SK-N-SH (cell line): ENCODE data around the gene SLC24A3. TPM values are rescaled to one million over a fixed set of nuclear protein-coding genes. Genes with fewer than 3 reads are reported as not detected.

Experiments
- CTCF ChIA-PET: fragments of 300-600, 350-600 bp; formaldehyde crosslinking; extraction: SDS; loops from one replicate; lab custom pipeline; 2021; lab: Yijun Ruan, JAX
- POLR2A ChIA-PET: fragments of 350-600 bp; sonication (Branson Sonifier 250); formaldehyde crosslinking; extraction: SDS; loops from one replicate; lab custom pipeline; 2020; ENCODE audit warnings: antibody characterized with exemption, inconsistent platforms; lab: Yijun Ruan, JAX
- DNase-seq: peaks from one replicate; pipeline ENCODE4 v3.0.0; 2012
- H2AFZ ChIP-seq: fragments of 200-600 bp; sonication (generic); 2 replicates; pipeline ENCODE4 v1.8.1; 2016; ENCODE audit warnings: antibody characterized with exemption, mild to moderate bottlenecking, low read depth
- H3F3A ChIP-seq: fragments of 200-600 bp; sonication (generic); replicated peaks from 2 replicates; pipeline ENCODE3; 2016; ENCODE audit warnings: antibody characterized with exemption, mild to moderate bottlenecking; ENCODE audit not compliant: insufficient read depth
- H3K27ac ChIP-seq, 2 experiments: fragments of 200-500 bp in 1 of 2; fragments of 200-600 bp in 1 of 2; sonication (Bioruptor generic) in 1 of 2; sonication (generic), shearing (Covaris generic) in 1 of 2; 2 replicates each; pipeline versions ENCODE4 v1.5.1 to v1.6.1; 2014 to 2016; ENCODE audit warnings: low read depth in 2 of 2, inconsistent platforms in 1 of 2, low read length in 1 of 2, mild to moderate bottlenecking in 1 of 2, mixed read lengths in 1 of 2
- H3K27me3 ChIP-seq: fragments of 200-600 bp; sonication (generic), shearing (Covaris generic); 2 replicates; pipeline ENCODE4 v1.6.1; 2016; ENCODE audit warnings: mixed run types; ENCODE audit not compliant: insufficient read depth
- H3K36me3 ChIP-seq, 2 experiments: fragments of 200-500 bp in 1 of 2; fragments of 200-600 bp in 1 of 2; sonication (Bioruptor generic) in 1 of 2; sonication (generic) in 1 of 2; replicated peaks in 1 of 2; 2 replicates each; pipeline versions ENCODE3 to v1.5.1; 2014 to 2016; ENCODE audit warnings: low read length in 1 of 2, mild to moderate bottlenecking in 1 of 2; ENCODE audit not compliant: insufficient read depth in 2 of 2, control insufficient read depth in 1 of 2
- H3K4me1 ChIP-seq, 2 experiments: fragments of 200-500 bp in 1 of 2; fragments of 200-600 bp in 1 of 2; sonication (Bioruptor generic) in 1 of 2; sonication (generic), shearing (Covaris generic) in 1 of 2; 2 replicates each; pipeline versions ENCODE4 v1.5.1 to v1.6.1; 2014 to 2016; ENCODE audit warnings: low read depth in 1 of 2, low read length in 1 of 2, mixed run types in 1 of 2; ENCODE audit not compliant: insufficient read depth in 2 of 2, control insufficient read depth in 1 of 2
- H3K4me2 ChIP-seq: fragments of 200-600 bp; sonication (generic), shearing (Covaris generic); 2 replicates; pipeline ENCODE4 v1.6.1; 2017; ENCODE audit warnings: mixed run types
- H3K4me3 ChIP-seq, 2 experiments: fragments of 200-500 bp in 1 of 2; fragments of 200-600 bp in 1 of 2; sonication (Bioruptor generic) in 1 of 2; sonication (generic), shearing (Covaris generic) in 1 of 2; 2 replicates each; pipeline versions ENCODE4 v1.5.1 to v1.8.1; 2014 to 2016; ENCODE audit warnings: low read depth in 2 of 2, inconsistent platforms in 1 of 2, low read length in 1 of 2, mild to moderate bottlenecking in 1 of 2, mixed read lengths in 1 of 2, moderate library complexity in 1 of 2
- H3K79me2 ChIP-seq: fragments of 200-600 bp; sonication (generic); 2 replicates; pipeline ENCODE4 v1.8.1; 2017; ENCODE audit warnings: mild to moderate bottlenecking; ENCODE audit not compliant: insufficient read depth
- H3K9ac ChIP-seq: fragments of 200-600 bp; sonication (generic); 2 replicates; pipeline ENCODE4 v1.6.1; 2017; ENCODE audit warnings: mixed run types
- H3K9me2 ChIP-seq: fragments of 200-600 bp; sonication (generic); 2 replicates; pipeline ENCODE4 v1.6.1; 2017; ENCODE audit warnings: mixed run types
- H3K9me3 ChIP-seq: fragments of 200-600 bp; sonication (generic); 2 replicates; pipeline ENCODE4 v1.6.1; 2017; ENCODE audit warnings: mixed run types, mild to moderate bottlenecking, moderate library complexity
- H4K20me1 ChIP-seq: fragments of 200-600 bp; sonication (generic); 2 replicates; pipeline ENCODE4 v1.6.1; 2017; ENCODE audit warnings: mild to moderate bottlenecking, mixed run types; ENCODE audit not compliant: insufficient read depth
- CHD2 ChIP-seq: fragments of 150-350 bp; IDR thresholded peaks from 2 replicates; pipeline ENCODE4 v1.6.1; 2018; ENCODE audit warnings: low read length; ENCODE audit not compliant: partially characterized antibody
- EZH2phosphoT487 ChIP-seq: fragments of 200-600 bp; sonication (generic); IDR thresholded peaks from 2 replicates; pipeline ENCODE4 v1.6.1; 2017; ENCODE audit warnings: low read depth, mixed run types, mild to moderate bottlenecking, antibody characterized with exemption, moderate library complexity, borderline replicate concordance
- FOSL2 ChIP-seq: IDR thresholded peaks from 2 replicates; pipeline ENCODE4 v1.4.0; 2012; ENCODE audit warnings: low read depth, mild to moderate bottlenecking, moderate library complexity, borderline replicate concordance
- FOXM1 ChIP-seq: IDR thresholded peaks from 2 replicates; pipeline ENCODE4 v1.4.0; 2012; ENCODE audit warnings: low read depth, mild to moderate bottlenecking
- GABPA ChIP-seq: IDR thresholded peaks from 2 replicates; pipeline ENCODE4 v1.4.0; 2012; ENCODE audit warnings: low read depth, mild to moderate bottlenecking
- JUND ChIP-seq: IDR thresholded peaks from 2 replicates; pipeline ENCODE4 v1.4.0; 2012
- MEF2A ChIP-seq: IDR thresholded peaks from 2 replicates; pipeline ENCODE4 v1.4.0; 2012; ENCODE audit warnings: low read depth, borderline replicate concordance
- NFIC ChIP-seq: IDR thresholded peaks from 2 replicates; pipeline ENCODE4 v1.4.0; 2012; ENCODE audit warnings: borderline replicate concordance
- POLR2AphosphoS5 ChIP-seq: IDR thresholded peaks from 2 replicates; pipeline ENCODE4 v1.6.1; 2012; ENCODE audit warnings: low read depth, low read length
- RAD21 ChIP-seq: IDR thresholded peaks from 2 replicates; pipeline ENCODE4 v1.6.1; 2012; ENCODE audit warnings: mild to moderate bottlenecking, low read length
- SIN3A ChIP-seq: IDR thresholded peaks from 2 replicates; pipeline ENCODE4 v1.6.1; 2012; ENCODE audit warnings: low read depth, mild to moderate bottlenecking, low read length, moderate library complexity, borderline replicate concordance
- TAF1 ChIP-seq: IDR thresholded peaks from 2 replicates; pipeline ENCODE4 v1.6.1; 2012; ENCODE audit warnings: low read depth, mild to moderate bottlenecking, low read length, moderate library complexity, borderline replicate concordance
- TCF12 ChIP-seq: IDR thresholded peaks from 2 replicates; pipeline ENCODE4 v1.4.0; 2012
- YY1 ChIP-seq: IDR thresholded peaks from 2 replicates; pipeline ENCODE4 v1.4.0; 2012; ENCODE audit warnings: low read depth, mild to moderate bottlenecking
- WGBS: methylation state at CpG from one replicate; pipeline ENCODE4 v1.1.6; 2017; ENCODE audit warnings: low lambda C conversion rate; 5-methylcytosine and 5-hydroxymethylcytosine counted together
- polyA plus RNA-seq, 3 experiments: library from polyadenylated mRNA; depleted of rRNA; stranded (reverse); fragments of >200 nt; gene quantifications; 2 replicates each; pipeline ENCODE4 v1.2.3, GENCODE V29; 2012
- TF ChIP-seq, protein P1 (sequence below): IDR thresholded peaks from 2 replicates; pipeline ENCODE4 v1.4.0; 2012; ENCODE audit warnings: low read depth
- TF ChIP-seq, protein P2 (sequence below): IDR thresholded peaks from 2 replicates; pipeline ENCODE4; 2012
- TF ChIP-seq, protein P3 (sequence below): IDR thresholded peaks from 2 replicates; pipeline ENCODE4 v1.4.0; 2012; ENCODE audit warnings: low read depth, borderline replicate concordance
- TF ChIP-seq, protein P4 (sequence below): fragments of 200-600 bp; sonication (generic); IDR thresholded peaks from 2 replicates; pipeline ENCODE4 v1.6.1; 2017; ENCODE audit warnings: antibody characterized with exemption, mild to moderate bottlenecking, moderate library complexity

Gene SLC24A3
- polyA plus RNA-seq, 1 of the 3 experiments (the other 2 are of a cell fraction), result not detected

DNA sequence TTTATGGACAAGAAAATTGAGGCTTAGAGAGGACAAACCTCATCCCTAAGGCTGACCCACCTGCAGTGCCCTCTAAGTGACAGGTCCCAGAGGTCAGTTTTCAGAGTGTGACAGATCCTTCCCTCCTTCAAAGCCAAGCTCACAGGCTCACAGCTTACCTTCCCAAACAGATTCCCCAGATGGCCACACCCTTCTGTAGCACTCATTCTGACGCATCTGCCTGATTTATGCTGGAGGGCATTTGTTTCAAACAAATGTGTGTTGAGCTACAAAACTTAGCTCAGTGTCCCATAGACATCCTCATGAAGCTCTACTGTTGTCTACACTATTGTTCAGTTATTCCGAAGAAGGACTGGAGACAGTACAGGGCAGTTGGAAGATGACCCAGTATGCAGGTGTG lies 485.0 kb downstream of the SLC24A3 start:
- POLR2A ChIA-PET, result no interaction called here
- 92% methylated on average over 2 of the region's 2 CpGs for WGBS
- peaks cover 9% of the 10 kb centered on the region for H3F3A ChIP-seq
- H4K20me1 ChIP-seq, result no peaks in the 10 kb centered on the region
- no peak overlapping the region for H3K4me2 ChIP-seq
- H3K9me2 ChIP-seq, result no peaks in the 10 kb centered on the region
- H3K4me1 ChIP-seq, result peaks cover 0 to 5% of the 10 kb centered on the region in 2 experiments; a peak in 1 of 4 replicates
- TF ChIP-seq, protein P1, sequence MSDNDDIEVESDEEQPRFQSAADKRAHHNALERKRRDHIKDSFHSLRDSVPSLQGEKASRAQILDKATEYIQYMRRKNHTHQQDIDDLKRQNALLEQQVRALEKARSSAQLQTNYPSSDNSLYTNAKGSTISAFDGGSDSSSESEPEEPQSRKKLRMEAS, result no peak
- TF ChIP-seq TAF1 (no peak), NFIC (no peak), JUND (no peak), EZH2phosphoT487 (no peak), CHD2 (no peak), SIN3A (no peak)
- TF ChIP-seq, protein P2, sequence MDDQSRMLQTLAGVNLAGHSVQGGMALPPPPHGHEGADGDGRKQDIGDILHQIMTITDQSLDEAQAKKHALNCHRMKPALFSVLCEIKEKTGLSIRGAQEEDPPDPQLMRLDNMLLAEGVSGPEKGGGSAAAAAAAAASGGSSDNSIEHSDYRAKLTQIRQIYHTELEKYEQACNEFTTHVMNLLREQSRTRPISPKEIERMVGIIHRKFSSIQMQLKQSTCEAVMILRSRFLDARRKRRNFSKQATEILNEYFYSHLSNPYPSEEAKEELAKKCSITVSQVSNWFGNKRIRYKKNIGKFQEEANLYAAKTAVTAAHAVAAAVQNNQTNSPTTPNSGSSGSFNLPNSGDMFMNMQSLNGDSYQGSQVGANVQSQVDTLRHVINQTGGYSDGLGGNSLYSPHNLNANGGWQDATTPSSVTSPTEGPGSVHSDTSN, result no peak
- TF ChIP-seq, protein P3, sequence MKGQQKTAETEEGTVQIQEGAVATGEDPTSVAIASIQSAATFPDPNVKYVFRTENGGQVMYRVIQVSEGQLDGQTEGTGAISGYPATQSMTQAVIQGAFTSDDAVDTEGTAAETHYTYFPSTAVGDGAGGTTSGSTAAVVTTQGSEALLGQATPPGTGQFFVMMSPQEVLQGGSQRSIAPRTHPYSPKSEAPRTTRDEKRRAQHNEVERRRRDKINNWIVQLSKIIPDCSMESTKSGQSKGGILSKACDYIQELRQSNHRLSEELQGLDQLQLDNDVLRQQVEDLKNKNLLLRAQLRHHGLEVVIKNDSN, result no peak
- TF ChIP-seq, all 33 proteins: peak for 0
- H3K27ac ChIP-seq, result no peak overlapping the region
- H3K4me3 ChIP-seq, result no peak overlapping the region
- no peak overlapping the region for H3K9ac ChIP-seq
- H3K36me3 ChIP-seq, result no peaks in the 10 kb centered on the region
- H2AFZ ChIP-seq, result no peak overlapping the region
- H3K79me2 ChIP-seq, result no peaks in the 10 kb centered on the region
- H3K27me3 ChIP-seq, result no peaks in the 10 kb centered on the region
- CTCF ChIA-PET, result interaction anchor here (1.0 to 1.1 kb wide), 2 partner anchors 86 to 114 kb away, joined by 3 read pairs; no protein-coding TSS in a partner anchor
- no peaks in the 10 kb centered on the region for H3K9me3 ChIP-seq
- DNase-seq, result no peak

DNA sequence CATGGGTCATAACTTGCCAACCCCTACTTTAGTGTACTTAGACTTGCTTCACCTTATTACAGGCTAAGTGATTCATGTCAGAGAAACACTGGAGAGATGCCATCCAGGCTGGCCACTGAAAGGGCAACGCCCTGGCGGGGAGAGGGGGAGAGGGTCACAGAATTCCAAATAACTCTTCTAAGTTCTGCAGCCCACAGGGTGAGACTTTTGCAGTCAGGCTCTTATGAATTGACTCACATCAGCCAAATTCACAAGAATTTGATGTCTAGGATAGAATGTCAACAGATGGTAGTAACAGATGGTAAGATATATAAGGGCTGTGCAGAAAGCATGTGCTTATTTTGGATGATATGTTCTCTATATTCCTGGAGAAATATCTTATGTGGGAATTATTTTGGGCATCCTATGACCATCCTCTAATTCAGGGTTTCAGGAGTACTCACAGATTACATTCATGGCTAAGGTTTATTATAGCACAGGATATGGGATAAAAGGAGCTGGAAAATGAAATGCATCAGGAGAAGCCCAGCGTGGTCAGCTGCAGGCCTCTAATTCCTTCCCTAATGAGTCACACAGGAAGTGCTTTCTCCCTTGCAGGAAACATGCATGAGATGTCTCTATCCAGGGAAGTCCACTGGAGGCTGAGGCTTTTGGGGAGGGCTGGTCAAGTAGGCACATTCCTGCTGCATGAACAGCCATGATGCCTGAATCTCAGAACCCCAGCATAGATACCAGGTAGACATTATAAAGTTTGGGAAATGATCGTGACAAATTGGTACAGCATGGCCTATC lies 486.9 kb downstream of the SLC24A3 start:
- peaks cover 9% of the 10 kb centered on the region for H3F3A ChIP-seq
- H3K79me2 ChIP-seq, result no peaks in the 10 kb centered on the region
- H4K20me1 ChIP-seq, result no peaks in the 10 kb centered on the region
- H3K9ac ChIP-seq, result no peak overlapping the region
- no peaks in the 10 kb centered on the region for H3K9me3 ChIP-seq
- DNase-seq, result no peak
- CTCF ChIA-PET, result no interaction called here
- peak overlapping the region; percentile 38; the same call in 1 of the 2 replicates for H2AFZ ChIP-seq
- H3K4me3 ChIP-seq, result no peak overlapping the region
- H3K36me3 ChIP-seq, result no peaks in the 10 kb centered on the region
- H3K9me2 ChIP-seq, result no peaks in the 10 kb centered on the region
- WGBS, result 66% methylated on average over 3 of the region's 4 CpGs
- H3K4me2 ChIP-seq, result no peak overlapping the region
- POLR2A ChIA-PET, result no interaction called here
- H3K4me1 ChIP-seq, result 0 out of 4 replicates have a peak, but pooled peaks cover 0 to 5% of the 10 kb centered on the region in 2 experiments
- H3K27me3 ChIP-seq, result no peaks in the 10 kb centered on the region
- peak overlapping the region in 1 of 2 experiments; percentile 49; a peak in 1 of 4 replicates for H3K27ac ChIP-seq
- TF ChIP-seq, protein P1, result no peak
- TF ChIP-seq YY1 (no peak), FOSL2 (peak; percentile 35; the same call in 1 of the 2 replicates), TCF12 (0 out of 2 replicates have a peak, but pooled peaks have one; percentile 4), GABPA (peak; percentile 46), RAD21 (no peak), NFIC (no peak), TAF1 (no peak), POLR2AphosphoS5 (no peak), MEF2A (no peak), JUND (peak; percentile 14; the same call in 1 of the 2 replicates), FOXM1 (no peak)
- TF ChIP-seq, protein P2, result no peak
- TF ChIP-seq, protein P4, sequence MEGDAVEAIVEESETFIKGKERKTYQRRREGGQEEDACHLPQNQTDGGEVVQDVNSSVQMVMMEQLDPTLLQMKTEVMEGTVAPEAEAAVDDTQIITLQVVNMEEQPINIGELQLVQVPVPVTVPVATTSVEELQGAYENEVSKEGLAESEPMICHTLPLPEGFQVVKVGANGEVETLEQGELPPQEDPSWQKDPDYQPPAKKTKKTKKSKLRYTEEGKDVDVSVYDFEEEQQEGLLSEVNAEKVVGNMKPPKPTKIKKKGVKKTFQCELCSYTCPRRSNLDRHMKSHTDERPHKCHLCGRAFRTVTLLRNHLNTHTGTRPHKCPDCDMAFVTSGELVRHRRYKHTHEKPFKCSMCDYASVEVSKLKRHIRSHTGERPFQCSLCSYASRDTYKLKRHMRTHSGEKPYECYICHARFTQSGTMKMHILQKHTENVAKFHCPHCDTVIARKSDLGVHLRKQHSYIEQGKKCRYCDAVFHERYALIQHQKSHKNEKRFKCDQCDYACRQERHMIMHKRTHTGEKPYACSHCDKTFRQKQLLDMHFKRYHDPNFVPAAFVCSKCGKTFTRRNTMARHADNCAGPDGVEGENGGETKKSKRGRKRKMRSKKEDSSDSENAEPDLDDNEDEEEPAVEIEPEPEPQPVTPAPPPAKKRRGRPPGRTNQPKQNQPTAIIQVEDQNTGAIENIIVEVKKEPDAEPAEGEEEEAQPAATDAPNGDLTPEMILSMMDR, result no peak
